ENCODE measurements around the gene STK26.
"Not testable (repeated sequence)": the region's sequence is repeated elsewhere in the genome, so short reads cannot be mapped to it uniquely, and the experiment has no call there.

Gene STK26

DNA sequence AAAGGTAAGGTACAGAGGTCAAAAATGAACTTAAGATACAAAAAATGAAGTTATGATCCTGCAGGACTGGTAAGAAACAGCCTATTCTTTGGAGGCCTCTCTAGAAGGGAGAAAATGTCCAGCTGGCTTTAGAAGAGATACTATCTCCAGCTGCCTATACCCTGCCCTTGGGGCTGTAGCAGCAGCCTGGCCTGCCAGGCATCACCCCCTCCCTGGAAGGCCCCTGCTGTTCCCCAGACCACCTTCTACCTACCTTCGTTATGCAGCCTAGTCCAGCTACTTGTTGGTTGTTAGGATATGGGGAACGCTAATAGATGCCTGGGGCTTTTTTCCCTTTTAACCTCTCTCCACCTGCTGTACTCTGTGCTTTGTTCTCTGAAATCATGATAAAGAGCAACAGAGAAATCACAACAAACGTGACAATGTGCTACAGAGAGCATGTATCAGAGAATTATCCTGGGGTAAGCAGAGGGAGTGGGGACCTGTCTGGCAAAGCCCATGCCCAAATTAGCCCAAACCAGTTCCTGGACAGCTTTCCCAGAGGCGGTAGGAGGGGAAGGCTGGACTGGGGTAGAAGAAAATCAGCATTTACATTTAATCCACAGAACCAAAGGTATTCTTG, 70.2 kb downstream of the STK26 start:
- Histone ChIP-seq H3K4me1 (ENCODE audit: control insufficient read depth, insufficient read depth, low read length) (no peaks in the 10 kb centered on the region), H3K36me3 (ENCODE audit: control insufficient read depth in 2 of 2, insufficient read depth in 2 of 2, low read length in 2 of 2) (no peaks in the 10 kb centered on the region), H3K9ac (ENCODE audit: low read length in 2 of 2) (no peak overlapping the region), H3K27ac (ENCODE audit: low read length) (no peak overlapping the region), H3K27me3 (ENCODE audit: control insufficient read depth in 1 of 2, insufficient read depth in 2 of 2, low read length in 2 of 2) (peaks cover 0 to 6% of the 10 kb centered on the region in 2 donors), H3K4me3 (ENCODE audit: low read length in 2 of 2) (no peak overlapping the region), H3K9me3 (ENCODE audit: control insufficient read depth in 2 of 2, low read length in 2 of 2) (no peaks in the 10 kb centered on the region)

DNA sequence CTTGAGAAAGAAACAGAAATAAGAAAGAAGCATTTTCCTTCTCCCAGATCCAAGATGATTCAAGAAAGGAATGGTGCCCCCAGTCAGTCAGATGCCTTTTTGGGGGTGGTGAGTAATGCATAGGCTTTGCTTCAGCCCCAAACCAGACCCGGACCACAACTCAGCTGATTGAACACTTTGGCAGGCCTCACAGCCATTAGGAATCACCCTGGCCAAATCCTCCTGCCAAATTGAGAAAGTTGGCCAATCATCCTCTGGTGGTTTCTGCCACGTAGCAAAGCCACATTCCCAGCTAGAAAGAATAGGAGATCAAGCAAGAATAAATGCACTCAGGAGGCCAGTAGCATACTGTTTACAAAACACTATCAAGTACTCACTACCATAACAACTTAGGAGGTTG, 71.1 kb downstream of the STK26 start:
- H3K4me1 ChIP-seq (ENCODE audit: control insufficient read depth, insufficient read depth, low read length), result no peaks in the 10 kb centered on the region
- H3K36me3 ChIP-seq (ENCODE audit: control insufficient read depth in 2 of 2, insufficient read depth in 2 of 2, low read length in 2 of 2), result no peaks in the 10 kb centered on the region
- no peak overlapping the region for H3K4me3 ChIP-seq (ENCODE audit: low read length in 2 of 2)
- H3K27me3 ChIP-seq (ENCODE audit: control insufficient read depth in 1 of 2, insufficient read depth in 2 of 2, low read length in 2 of 2), result peaks cover 0 to 6% of the 10 kb centered on the region in 2 donors
- H3K27ac ChIP-seq (ENCODE audit: low read length), result no peak overlapping the region
- H3K9me3 ChIP-seq (ENCODE audit: control insufficient read depth in 2 of 2, low read length in 2 of 2), result no peaks in the 10 kb centered on the region
- H3K9ac ChIP-seq (ENCODE audit: low read length in 2 of 2), result no peak overlapping the region

DNA sequence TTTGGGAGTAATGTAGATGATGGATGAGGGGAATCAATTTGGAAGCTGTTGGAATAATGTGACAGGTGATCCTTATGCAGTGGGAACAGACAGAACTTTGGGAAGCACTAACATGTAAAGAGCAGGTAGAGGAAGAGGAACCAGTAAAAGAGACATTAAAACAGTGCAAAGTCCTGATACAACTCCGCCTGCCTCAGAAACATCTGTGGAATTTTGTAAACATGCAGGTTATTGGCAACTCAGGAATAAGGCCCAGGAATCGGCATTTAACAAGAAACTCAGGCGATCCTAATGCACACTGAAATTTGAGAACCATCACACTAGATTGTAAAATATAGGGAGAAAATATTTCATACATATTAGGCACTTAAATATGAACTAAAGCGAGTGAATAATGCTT, 75.6 kb downstream of the STK26 start:
- not testable (repeated sequence) for H3K4me1 ChIP-seq (ENCODE audit: control insufficient read depth, insufficient read depth, low read length); H3K9ac ChIP-seq (ENCODE audit: low read length in 2 of 2); H3K27ac ChIP-seq (ENCODE audit: low read length); H3K27me3 ChIP-seq (ENCODE audit: control insufficient read depth in 1 of 2, insufficient read depth in 2 of 2, low read length in 2 of 2); H3K9me3 ChIP-seq (ENCODE audit: control insufficient read depth in 2 of 2, low read length in 2 of 2); H3K4me3 ChIP-seq (ENCODE audit: low read length in 2 of 2); H3K36me3 ChIP-seq (ENCODE audit: control insufficient read depth in 2 of 2, insufficient read depth in 2 of 2, low read length in 2 of 2)

DNA sequence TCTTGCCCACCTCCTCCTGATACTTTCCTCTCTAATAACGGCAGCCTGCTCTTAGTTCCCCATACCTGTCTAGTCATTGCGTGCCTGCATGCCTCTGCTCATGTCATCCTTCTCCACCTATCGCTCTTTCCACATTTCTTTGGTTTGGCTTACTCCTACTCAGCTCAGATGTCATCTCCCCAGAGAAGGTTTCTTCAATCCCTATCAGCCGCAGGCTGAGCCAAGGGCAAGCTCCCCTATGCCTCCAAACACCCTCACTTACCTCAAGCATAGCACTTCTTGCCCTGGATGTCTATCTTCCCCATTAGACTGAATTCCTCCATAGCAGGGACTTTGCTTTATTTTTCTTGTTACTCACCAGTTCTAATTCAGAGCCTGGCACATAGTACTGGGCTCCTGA, 78.1 kb downstream of the STK26 start:
- Histone ChIP-seq H3K9me3 (ENCODE audit: control insufficient read depth in 2 of 2, low read length in 2 of 2) (no peaks in the 10 kb centered on the region), H3K4me3 (ENCODE audit: low read length in 2 of 2) (no peak overlapping the region), H3K27me3 (ENCODE audit: control insufficient read depth in 1 of 2, insufficient read depth in 2 of 2, low read length in 2 of 2) (peaks cover 0 to 7% of the 10 kb centered on the region in 2 donors), H3K4me1 (ENCODE audit: control insufficient read depth, insufficient read depth, low read length) (no peaks in the 10 kb centered on the region), H3K36me3 (ENCODE audit: control insufficient read depth in 2 of 2, insufficient read depth in 2 of 2, low read length in 2 of 2) (no peaks in the 10 kb centered on the region), H3K9ac (ENCODE audit: low read length in 2 of 2) (no peak overlapping the region), H3K27ac (ENCODE audit: low read length) (no peak overlapping the region)

DNA sequence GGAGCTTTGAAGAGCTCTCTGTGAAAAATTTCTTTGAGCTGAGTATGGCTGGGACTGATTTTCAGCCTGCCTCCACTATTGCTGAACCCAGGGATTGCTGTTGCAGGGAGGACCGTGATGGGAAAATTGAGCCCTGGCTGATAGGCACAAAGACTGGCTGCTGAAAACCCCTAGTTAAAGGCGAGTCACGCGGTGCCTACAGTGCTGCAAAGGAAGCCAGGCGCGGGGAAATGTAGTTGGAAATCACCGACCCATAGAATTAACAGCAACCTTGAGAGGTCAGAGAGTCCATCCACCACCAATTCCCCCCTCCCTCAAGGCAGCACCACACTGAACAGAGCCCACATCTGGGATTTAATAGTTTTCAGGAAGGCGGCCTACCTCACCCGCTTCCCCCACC, 78.7 kb downstream of the STK26 start:
- Histone ChIP-seq H3K27me3 (ENCODE audit: control insufficient read depth in 1 of 2, insufficient read depth in 2 of 2, low read length in 2 of 2) (peaks cover 0 to 6% of the 10 kb centered on the region in 2 donors), H3K9me3 (ENCODE audit: control insufficient read depth in 2 of 2, low read length in 2 of 2) (no peaks in the 10 kb centered on the region), H3K4me3 (ENCODE audit: low read length in 2 of 2) (no peak overlapping the region), H3K27ac (ENCODE audit: low read length) (no peak overlapping the region), H3K4me1 (ENCODE audit: control insufficient read depth, insufficient read depth, low read length) (no peaks in the 10 kb centered on the region), H3K9ac (ENCODE audit: low read length in 2 of 2) (no peak overlapping the region), H3K36me3 (ENCODE audit: control insufficient read depth in 2 of 2, insufficient read depth in 2 of 2, low read length in 2 of 2) (no peaks in the 10 kb centered on the region)

DNA sequence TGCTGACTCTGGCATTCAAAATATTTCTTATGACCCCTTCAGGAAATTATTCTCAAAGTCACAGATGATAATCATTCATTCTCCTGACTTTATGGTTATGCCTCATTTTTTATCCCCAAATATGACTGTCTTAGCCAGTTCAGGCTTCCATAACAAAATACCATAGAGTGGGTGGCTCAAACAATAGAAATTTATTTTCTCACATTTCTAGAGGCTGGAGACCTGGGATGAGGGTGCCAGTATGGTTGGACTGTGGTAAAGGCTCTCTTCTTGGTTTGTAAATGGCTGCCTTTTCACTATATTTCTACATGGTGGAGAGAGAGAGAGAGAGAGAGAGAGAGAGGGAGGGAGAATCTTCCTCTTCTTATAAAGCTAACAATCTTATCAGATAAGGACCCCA, 84.2 kb downstream of the STK26 start:
- Histone ChIP-seq H3K36me3 (ENCODE audit: control insufficient read depth in 2 of 2, insufficient read depth in 2 of 2, low read length in 2 of 2) (no peaks in the 10 kb centered on the region), H3K27ac (ENCODE audit: low read length) (no peak overlapping the region), H3K9ac (ENCODE audit: low read length in 2 of 2) (no peak overlapping the region), H3K9me3 (ENCODE audit: control insufficient read depth in 2 of 2, low read length in 2 of 2) (no peaks in the 10 kb centered on the region), H3K27me3 (ENCODE audit: control insufficient read depth in 1 of 2, insufficient read depth in 2 of 2, low read length in 2 of 2) (peaks cover 0 to 7% of the 10 kb centered on the region in 2 donors), H3K4me3 (ENCODE audit: low read length in 2 of 2) (no peak overlapping the region), H3K4me1 (ENCODE audit: control insufficient read depth, insufficient read depth, low read length) (no peaks in the 10 kb centered on the region)

DNA sequence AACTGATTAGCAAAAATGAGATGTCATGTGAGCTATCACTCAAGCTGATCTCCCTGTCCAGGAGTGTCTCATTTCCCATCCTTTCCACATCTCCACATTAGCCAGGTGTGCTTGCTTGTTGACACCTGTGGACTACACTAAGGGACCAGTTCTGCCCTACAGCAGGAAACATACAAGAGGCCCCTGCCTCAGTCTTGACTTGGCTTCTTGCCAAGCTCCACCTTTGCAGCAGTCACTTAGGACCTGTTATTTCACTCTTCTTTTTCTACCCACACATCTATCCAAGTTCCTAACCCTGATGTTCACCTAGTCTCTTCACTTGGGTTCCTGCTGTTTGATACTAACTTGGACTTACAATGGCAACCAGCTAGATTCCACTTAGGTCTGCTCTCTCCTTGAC, 91.5 kb downstream of the STK26 start:
- Histone ChIP-seq H3K27me3 (ENCODE audit: control insufficient read depth in 1 of 2, insufficient read depth in 2 of 2, low read length in 2 of 2) (peaks cover 0 to 14% of the 10 kb centered on the region in 2 donors), H3K9ac (ENCODE audit: low read length in 2 of 2) (no peak overlapping the region), H3K36me3 (ENCODE audit: control insufficient read depth in 2 of 2, insufficient read depth in 2 of 2, low read length in 2 of 2) (no peaks in the 10 kb centered on the region), H3K27ac (ENCODE audit: low read length) (no peak overlapping the region), H3K4me1 (ENCODE audit: control insufficient read depth, insufficient read depth, low read length) (no peaks in the 10 kb centered on the region), H3K4me3 (ENCODE audit: low read length in 2 of 2) (no peak overlapping the region), H3K9me3 (ENCODE audit: control insufficient read depth in 2 of 2, low read length in 2 of 2) (no peaks in the 10 kb centered on the region)

DNA sequence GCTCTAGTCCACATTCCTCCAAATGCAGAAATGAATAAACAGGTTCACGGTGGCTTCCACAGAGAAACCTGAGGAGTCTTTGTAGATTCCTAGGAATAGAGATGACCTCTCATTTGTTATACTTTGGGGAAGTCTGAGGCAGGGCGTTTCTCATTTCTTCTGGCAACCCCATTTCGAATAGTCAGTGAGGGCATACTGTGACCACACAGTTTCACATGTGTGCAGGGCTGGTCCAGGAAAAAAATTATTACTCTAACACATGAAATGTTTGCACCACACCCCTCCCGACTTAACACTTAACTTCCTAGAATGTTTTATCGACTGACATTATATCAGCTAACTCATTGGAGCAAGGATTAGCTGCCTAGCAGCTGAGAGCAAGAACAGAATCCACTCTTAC, 92.7 kb downstream of the STK26 start:
- Histone ChIP-seq H3K9me3 (ENCODE audit: control insufficient read depth in 2 of 2, low read length in 2 of 2) (no peaks in the 10 kb centered on the region), H3K27me3 (ENCODE audit: control insufficient read depth in 1 of 2, insufficient read depth in 2 of 2, low read length in 2 of 2) (peaks cover 0 to 12% of the 10 kb centered on the region in 2 donors), H3K9ac (ENCODE audit: low read length in 2 of 2) (no peak overlapping the region), H3K27ac (ENCODE audit: low read length) (no peak overlapping the region), H3K36me3 (ENCODE audit: control insufficient read depth in 2 of 2, insufficient read depth in 2 of 2, low read length in 2 of 2) (no peaks in the 10 kb centered on the region), H3K4me3 (ENCODE audit: low read length in 2 of 2) (no peak overlapping the region), H3K4me1 (ENCODE audit: control insufficient read depth, insufficient read depth, low read length) (no peaks in the 10 kb centered on the region)

DNA sequence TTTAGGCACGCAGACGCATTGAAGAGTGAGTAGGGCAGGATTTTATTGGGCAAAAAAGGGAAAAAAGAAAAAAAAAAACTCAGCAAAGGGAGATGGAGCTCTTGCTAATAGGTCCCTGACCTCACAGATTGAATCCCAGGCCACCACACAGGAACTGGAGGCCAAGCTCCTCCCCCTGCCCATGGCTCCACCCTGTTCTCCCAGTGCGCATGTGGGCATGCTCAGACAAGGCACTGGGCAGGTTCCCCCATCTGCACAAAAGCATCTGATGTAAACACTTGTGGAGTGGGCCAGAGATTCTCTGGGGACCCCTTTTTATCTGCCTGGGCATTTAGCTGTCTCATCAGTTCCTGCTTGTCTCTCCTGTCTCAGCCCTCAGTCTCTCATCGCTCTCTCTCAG, 95.3 kb downstream of the STK26 start:
- Histone ChIP-seq H3K9me3 (ENCODE audit: control insufficient read depth in 2 of 2, low read length in 2 of 2) (no peaks in the 10 kb centered on the region), H3K36me3 (ENCODE audit: control insufficient read depth in 2 of 2, insufficient read depth in 2 of 2, low read length in 2 of 2) (no peaks in the 10 kb centered on the region), H3K4me3 (ENCODE audit: low read length in 2 of 2) (no peak overlapping the region), H3K9ac (ENCODE audit: low read length in 2 of 2) (no peak overlapping the region), H3K4me1 (ENCODE audit: control insufficient read depth, insufficient read depth, low read length) (no peaks in the 10 kb centered on the region), H3K27me3 (ENCODE audit: control insufficient read depth in 1 of 2, insufficient read depth in 2 of 2, low read length in 2 of 2) (peaks cover 0 to 7% of the 10 kb centered on the region in 2 donors), H3K27ac (ENCODE audit: low read length) (no peak overlapping the region)

DNA sequence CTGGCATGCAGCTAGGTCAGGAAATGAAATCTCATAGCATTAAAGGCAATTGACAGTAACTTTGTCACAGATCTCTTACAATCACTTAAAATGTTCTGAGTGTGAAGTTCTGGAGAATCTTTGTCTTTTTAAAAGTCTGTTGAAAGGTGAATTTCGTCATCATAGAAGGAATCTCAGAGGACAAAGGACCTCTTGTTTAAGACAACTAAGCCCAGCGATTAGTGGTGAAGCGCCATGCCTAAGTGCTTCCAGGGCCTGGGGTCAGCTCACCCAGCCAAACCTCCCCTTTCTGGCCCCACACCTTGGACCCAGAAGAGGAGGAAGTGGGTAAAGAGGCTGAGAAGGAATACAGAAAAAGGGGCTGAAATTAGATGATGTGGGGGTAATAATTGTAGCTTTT, 96.2 kb downstream of the STK26 start:
- Histone ChIP-seq H3K4me3 (ENCODE audit: low read length in 2 of 2) (no peak overlapping the region), H3K27me3 (ENCODE audit: control insufficient read depth in 1 of 2, insufficient read depth in 2 of 2, low read length in 2 of 2) (peaks cover 0 to 7% of the 10 kb centered on the region in 2 donors), H3K4me1 (ENCODE audit: control insufficient read depth, insufficient read depth, low read length) (no peaks in the 10 kb centered on the region), H3K9me3 (ENCODE audit: control insufficient read depth in 2 of 2, low read length in 2 of 2) (no peaks in the 10 kb centered on the region), H3K9ac (ENCODE audit: low read length in 2 of 2) (no peak overlapping the region), H3K36me3 (ENCODE audit: control insufficient read depth in 2 of 2, insufficient read depth in 2 of 2, low read length in 2 of 2) (no peaks in the 10 kb centered on the region), H3K27ac (ENCODE audit: low read length) (no peak overlapping the region)

DNA sequence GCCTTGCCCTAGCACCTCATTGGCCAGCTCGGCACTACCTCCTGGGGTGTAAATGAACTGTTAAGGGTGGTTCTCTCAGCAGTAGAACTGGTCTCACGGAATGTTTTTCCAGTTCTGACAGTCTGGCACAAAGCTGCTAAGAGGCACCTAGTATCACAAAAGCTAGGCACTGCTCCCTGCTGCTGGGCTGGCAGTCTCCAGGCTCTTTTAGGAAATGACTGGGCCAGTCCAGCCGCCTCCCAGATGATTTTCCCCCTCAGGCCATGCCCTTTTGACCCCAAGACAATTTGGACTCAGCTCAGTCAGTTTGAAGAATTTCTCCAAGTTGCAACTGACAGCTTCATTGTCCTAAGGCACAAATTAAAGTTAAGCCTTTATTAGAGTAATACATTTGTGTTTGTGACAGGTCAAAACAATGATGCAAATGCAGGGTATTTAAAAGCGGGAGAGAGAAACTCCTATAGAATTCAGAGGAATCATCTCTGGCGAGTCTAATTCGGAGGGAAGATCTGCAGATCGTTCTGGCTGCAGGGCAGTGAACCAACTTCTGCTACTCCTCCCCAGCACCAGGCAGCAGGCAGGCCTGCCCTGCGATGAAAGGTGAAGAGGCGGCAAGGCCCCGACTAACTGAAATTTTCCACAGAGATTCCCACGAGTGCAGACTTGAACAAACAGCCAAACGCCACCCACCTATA, 96.9 kb downstream of the STK26 start:
- Histone ChIP-seq H3K9me3 (ENCODE audit: control insufficient read depth in 2 of 2, low read length in 2 of 2) (no peaks in the 10 kb centered on the region), H3K9ac (ENCODE audit: low read length in 2 of 2) (no peak overlapping the region), H3K4me1 (ENCODE audit: control insufficient read depth, insufficient read depth, low read length) (no peaks in the 10 kb centered on the region), H3K27ac (ENCODE audit: low read length) (no peak overlapping the region), H3K36me3 (ENCODE audit: control insufficient read depth in 2 of 2, insufficient read depth in 2 of 2, low read length in 2 of 2) (no peaks in the 10 kb centered on the region), H3K27me3 (ENCODE audit: control insufficient read depth in 1 of 2, insufficient read depth in 2 of 2, low read length in 2 of 2) (peaks cover 0 to 2% of the 10 kb centered on the region in 2 donors), H3K4me3 (ENCODE audit: low read length in 2 of 2) (no peak overlapping the region)
